ENCODE measurements around the gene STAB2.
"Not testable (repeated sequence)": the region's sequence is repeated elsewhere in the genome, so short reads cannot be mapped to it uniquely, and the experiment has no call there.

The STAB2 gene

DNA sequence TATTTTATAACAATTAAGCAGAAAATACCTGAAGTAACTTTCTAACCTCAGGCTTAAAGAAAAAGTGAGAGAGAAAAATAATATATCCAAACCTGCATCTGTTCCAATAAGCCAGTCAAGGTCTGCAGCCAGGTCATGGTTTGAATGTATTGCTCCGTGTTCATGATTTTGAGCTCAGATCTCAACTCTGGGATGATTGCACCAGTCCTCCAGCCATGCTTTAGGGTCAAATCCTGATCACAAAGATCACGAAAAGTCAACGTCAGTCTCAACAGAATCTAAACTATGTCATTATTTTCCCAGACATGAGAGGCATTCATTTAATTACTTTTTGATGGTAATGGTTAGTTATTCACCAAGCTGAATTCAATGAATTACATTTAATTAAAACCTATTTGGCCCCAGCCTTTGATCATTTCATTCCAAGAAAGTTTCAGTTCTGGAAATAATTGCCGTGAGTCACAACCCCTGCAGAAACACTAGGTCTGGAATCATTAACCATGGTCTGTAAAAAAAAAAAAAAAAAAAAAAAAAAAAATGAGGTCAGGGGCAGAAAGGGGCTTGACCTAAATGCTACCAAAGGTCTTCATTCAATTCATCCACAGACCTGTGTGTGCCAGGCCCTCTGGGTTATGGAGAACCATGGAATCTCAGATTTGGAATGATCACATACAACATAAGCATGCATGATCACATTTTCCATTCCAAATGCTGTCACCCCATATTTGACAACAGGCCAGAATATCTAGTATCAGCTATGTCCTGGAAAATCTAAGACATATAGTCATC is 198.4 kb downstream of the STAB2 start:
- DNase-seq, result no peak

DNA sequence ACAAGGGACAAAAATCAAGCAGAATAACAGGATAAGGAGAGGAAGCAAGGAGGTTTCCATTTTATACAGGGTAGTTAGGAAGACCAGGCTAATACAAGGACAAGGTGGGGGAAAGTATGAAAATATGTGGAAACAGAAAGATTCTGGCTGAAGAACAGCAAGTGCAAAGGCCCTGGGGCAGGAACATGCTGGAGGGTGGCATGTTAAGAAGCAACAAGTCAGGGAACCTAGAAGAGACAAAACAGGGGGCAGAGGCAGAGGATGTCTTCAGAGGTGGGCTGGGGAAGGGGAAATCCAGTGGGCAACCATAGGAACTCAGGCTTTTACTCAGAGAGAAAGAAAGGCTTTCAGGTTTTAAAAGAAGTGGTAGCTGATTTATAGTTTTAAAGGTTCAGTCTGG is 199.1 kb downstream of the STAB2 start:
- DNase-seq, result no peak

GRCh38 chr12:103791350-103791920 is 204.4 kb downstream of the STAB2 start:
- no peak for DNase-seq

DNA sequence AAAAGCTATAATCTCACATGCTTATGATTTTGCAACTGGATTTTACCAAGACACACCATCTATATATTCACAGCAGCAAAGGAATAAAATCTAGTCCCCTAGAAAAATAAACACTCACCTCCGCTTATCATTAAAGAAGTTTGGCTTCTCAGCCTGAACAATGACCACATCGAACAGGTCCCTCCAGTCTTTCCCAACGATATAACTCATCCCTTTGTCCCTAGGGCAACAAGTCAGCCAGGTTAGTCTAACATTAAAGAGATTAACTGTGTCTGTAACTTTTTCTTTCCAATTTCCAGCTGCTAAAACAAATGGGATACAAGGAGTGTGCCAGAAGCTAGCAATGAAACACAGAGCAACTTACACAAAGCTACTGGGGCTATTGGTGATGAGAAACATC is 206.0 kb downstream of the STAB2 start:
- no peak for DNase-seq

DNA sequence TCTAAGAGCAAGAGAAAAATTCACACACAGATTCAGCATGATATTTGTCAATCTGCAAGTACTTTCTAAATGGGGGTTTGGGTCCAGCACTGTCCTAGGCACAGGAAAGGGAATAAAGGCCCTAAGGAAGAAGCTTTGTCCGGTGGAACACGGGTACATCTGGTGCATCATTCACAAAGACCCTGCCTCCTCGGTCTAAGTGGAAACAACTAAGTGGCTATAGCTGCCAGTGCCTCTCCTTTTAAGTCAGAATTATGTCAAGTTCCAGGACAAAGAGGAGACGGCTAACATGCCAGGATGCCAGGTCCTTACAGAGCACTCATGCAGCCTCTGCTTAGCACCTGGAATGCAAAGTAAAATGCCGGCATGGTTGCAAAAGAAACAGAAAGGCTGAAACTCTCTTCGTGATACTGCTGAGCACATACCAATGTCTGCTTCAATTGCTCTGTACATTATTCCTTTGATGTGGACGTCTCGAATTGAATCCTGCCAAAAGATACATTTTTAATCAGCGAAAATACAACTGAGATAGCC is 206.5 kb downstream of the STAB2 start:
- no peak for DNase-seq

- no peak for DNase-seq
Measured at GRCh38 chr12:103794309-103795213, 207.5 kb downstream of the STAB2 start.

DNA sequence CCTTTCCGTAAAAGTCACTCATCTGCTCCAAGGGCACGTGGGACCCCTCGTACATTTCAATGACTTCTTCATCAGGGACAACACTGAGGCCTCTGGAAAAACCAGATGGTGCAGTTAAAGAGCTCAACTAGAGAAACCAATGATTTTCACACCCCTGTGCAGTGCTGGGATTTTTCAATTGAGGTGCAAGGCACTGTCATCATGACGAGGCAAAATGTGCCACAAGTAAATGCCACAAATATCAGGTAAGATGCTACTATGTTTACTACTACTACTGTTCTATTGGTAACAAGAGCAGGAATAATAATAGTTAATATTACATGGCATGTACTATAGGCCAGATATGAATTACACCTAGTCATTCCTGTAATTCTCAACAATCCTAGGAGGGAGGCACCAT is 211.5 kb downstream of the STAB2 start:
- no peak for DNase-seq

- DNase-seq, result no peak
Measured at GRCh38 chr12:103799504-103799856, 212.4 kb downstream of the STAB2 start.

DNA sequence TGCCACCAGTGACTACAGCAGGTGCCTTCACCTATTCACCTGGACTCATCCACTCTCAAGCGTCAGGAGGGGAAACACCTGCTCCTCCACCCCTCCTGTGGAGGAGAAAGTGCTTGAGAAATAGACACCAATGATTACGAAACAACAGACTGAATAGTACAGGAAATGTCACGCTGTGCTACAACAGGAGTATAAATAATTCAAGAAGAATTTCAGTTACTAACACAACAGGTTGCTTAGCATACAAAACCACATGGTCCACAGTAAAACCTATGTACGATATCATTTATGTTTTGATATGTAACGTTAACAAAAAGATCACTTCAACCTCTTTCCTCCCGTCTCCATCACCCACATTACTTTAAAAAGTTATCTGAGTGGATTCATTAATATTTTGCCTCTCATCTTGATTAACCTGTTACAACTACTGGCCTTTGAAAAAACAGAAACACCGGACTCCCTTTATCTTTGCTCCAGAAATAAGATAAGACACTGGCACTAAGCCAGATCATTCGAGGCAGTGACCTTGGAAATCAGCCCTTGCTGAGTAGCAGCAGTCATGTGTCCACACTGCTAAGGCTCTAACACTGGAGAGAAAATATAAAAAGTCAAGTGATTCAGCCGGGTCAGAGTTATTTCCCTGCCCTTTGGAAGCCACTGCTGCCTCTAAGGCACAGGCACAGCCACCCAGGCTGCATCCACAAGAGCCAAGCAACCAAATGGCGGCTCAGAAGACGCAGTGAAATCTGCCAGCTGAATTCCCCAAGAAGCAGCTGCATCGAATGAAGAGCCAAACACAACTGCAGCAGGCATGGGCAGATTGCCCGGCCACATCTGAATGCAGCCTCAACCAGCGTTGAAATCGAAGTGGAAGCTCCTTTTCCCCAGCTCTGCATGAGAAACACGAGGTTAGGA is 213.0 kb downstream of the STAB2 start:
- DNase-seq, result no peak

GRCh38 chr12:103801709-103802585 is 214.9 kb downstream of the STAB2 start:
- DNase-seq, result no peak

DNA sequence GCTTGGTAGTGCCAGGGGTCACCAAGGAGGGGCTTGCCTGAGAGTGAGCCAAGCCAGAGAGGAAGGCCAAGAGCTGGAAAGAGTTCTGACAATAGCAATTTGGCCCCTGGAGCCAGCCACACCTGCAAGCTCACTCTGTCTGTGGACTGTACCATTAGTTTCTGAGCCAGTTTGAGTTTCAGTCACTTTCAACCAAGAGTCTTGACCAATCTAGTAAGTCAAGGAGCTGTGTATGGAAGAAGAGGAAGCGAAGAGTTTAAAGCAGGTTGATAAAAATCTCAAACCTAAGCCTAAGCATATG is 215.5 kb downstream of the STAB2 start:
- DNase-seq, result no peak

GRCh38 chr12:103803847-103804246 is 216.8 kb downstream of the STAB2 start:
- DNase-seq, result no peak

DNA sequence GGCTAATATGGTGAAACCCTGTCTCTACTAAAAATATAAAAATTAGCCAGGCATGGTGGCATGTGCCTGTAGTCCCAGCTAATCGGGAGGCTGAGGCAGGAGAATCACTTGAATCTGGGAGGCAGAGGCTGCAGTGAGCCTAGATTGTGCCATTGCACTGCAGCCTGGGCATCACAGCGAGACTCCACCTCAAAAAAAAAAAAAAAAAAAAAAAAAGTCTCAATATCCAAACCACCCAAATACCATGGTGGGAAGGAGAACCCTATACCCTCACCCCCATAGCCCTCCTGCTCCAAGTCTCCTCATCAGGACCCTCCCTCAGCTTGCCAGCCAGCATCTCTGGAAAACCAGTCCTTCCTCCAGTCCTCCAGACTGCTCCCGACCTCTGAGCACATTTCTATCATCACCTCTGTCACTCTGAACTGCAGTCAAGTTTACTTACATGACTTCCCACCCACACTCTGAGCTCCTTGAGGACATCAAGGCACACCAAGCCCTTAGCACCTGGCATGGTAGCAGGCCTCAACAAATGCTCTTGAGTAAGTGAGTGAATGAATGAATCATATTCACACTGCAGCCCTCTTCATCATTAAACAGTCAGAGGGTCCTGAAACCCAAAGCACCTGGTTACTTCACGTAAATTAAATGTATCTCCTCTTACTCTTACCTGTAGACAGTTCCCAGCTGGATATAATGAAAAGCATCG is 218.7 kb downstream of the STAB2 start:
- no peak for DNase-seq

- DNase-seq, result no peak
Measured at GRCh38 chr12:103806803-103807202, 219.7 kb downstream of the STAB2 start.

DNA sequence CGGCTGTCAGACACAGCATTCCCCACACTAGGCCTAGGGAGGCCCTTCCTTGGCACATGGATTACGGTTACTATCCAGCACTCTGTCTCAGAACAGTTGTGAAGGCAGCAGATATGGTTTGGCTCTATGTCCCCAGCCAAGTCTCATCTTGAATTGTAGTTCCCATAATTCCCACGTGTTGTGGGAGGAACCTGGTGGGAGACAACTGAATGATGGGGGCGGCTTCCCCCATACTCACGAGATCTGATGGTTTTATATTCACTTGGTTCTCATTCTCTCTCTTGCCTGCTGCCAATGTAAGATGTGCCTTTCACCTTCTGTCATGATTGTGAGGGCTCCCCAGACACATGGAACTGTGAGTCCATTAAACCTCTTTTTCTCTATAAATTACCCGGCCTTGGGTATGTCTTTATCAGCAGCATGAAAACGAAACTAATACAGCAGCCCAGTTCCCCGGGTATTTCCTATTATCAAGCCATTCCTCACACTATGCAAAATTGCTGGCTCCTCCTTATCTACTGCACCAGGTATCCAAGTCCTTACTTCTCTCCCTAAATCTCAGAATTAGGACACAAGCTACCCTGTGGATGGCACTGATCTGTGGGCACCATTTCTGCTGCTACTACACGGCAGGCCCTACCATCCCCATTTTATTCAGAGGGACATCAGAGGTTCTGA is 220.6 kb downstream of the STAB2 start:
- no peak for DNase-seq

DNA sequence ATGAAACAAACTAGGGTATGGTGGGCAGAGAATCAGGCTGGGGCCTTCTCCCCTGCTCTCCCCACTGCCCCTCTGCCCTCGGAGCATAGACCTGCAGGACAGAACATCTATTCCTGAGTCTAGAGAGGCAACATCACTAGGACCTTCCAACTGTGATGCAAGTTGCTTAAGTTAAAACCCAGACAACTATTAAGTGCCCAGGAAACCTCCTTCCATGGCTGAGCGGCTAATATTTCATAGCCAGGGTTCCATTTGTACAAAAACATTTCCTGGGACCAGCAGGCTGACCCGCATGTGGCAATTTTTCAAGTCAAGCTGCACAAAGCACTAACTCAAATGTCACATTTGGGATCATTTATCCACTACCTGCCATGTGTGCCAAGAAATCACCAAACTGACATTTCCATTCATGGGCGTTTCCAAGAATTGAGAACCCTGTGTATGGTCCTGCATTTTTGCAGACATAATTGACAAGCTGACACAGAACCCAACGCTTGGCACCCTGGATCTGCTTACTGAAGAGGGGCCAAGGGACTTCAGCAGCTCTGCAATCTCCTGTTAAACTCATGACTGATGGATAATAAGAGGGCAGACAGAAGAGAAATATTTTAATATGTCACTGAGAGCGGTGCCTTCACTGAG is 221.3 kb downstream of the STAB2 start:
- DNase-seq, result no peak

GRCh38 chr12:103809154-103809553 is 222.1 kb downstream of the STAB2 start:
- DNase-seq, result no peak

DNA sequence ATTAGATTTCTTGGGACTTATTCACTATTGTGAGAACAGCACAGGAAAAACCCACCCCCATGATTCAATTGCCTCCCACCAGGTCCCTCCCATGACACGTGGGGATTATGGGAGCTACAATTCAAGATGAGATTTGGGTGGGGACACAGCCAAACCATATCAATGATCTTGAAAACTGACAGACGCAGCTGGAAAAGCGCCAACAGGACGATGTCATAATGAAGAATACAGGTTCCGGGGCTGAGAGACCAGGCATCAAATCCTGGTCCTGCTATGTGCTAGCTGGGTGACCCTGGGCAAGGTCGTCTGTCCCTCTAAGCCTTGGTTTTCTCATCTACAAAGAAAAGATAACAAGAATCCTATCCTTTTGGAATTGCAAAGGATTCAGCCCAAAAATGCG is 222.6 kb downstream of the STAB2 start:
- DNase-seq, result not testable (repeated sequence)

GRCh38 chr12:103810111-103810510 is 223.0 kb downstream of the STAB2 start:
- no peak for DNase-seq

- no peak for DNase-seq
Measured at GRCh38 chr12:103811791-103812190, 224.7 kb downstream of the STAB2 start.
